GM13976 (cell line): ENCODE data around the gene ARHGDIG.

ENCODE experiments used
- DNase-seq: peaks from one replicate; pipeline ENCODE4 v3.0.0; 2012; ENCODE audit warnings: low spot score
- CTCF ChIP-seq: IDR thresholded peaks from 2 replicates; pipeline ENCODE4 v1.5.1; 2012; ENCODE audit warnings: borderline replicate concordance, mild to moderate bottlenecking; ENCODE audit not compliant: insufficient read depth; ENCODE audit errors: extremely low read depth, missing control alignments, control extremely low read depth
- in situ Hi-C: fragments of 300-500 bp; cut with MboI; formaldehyde crosslinking; loops from one replicate; pipeline ENCODE4 v1.12.0; 2022; ENCODE audit warnings: low sequenced_read_pairs, mixed read lengths, inconsistent platforms; ENCODE audit not compliant: unreplicated experiment

ARHGDIG gene

GRCh38 chr16:280005-280460, 358 bp upstream of the ARHGDIG start:
- in situ Hi-C loops, result no loop called here
- DNase-seq, result no peak
- no peak for TF ChIP-seq CTCF

- TF ChIP-seq CTCF, result no peak
- in situ Hi-C loops, result no loop called here
- DNase-seq, result no peak
Observed at GRCh38 chr16:280991-281659, 734 bp downstream of the ARHGDIG start.

- DNase-seq, result no peak
- in situ Hi-C loops, result no loop called here
- no peak for TF ChIP-seq CTCF
Observed at GRCh38 chr16:281660-282255, 1.4 kb downstream of the ARHGDIG start.

- DNase-seq, result no peak
- in situ Hi-C loops, result no loop called here
- no peak for TF ChIP-seq CTCF
Observed at GRCh38 chr16:282491-282890, 2.1 kb downstream of the ARHGDIG start.

GRCh38 chr16:283033-283805, 2.8 kb downstream of the ARHGDIG start, which contains the start of gene PDIA2:
Gene PDIA2 (plus strand): TSS chr16:283164. CDS start chr16:283170, 6 bp downstream.
- in situ Hi-C loops, result no loop called here
- no peak for TF ChIP-seq CTCF
- no peak for DNase-seq

- DNase-seq, result no peak
- no peak for TF ChIP-seq CTCF
- in situ Hi-C loops, result no loop called here
Observed at GRCh38 chr16:284204-285120, 4.1 kb downstream of the ARHGDIG start.
